ENCODE measurements around the gene ACTR1A. TPM values are rescaled to one million over a fixed set of nuclear protein-coding genes. Genes with fewer than 3 reads are reported as not detected.

Gene ACTR1A
- total RNA-seq, 1 experiment from 2014 or later: 128 TPM

DNA sequence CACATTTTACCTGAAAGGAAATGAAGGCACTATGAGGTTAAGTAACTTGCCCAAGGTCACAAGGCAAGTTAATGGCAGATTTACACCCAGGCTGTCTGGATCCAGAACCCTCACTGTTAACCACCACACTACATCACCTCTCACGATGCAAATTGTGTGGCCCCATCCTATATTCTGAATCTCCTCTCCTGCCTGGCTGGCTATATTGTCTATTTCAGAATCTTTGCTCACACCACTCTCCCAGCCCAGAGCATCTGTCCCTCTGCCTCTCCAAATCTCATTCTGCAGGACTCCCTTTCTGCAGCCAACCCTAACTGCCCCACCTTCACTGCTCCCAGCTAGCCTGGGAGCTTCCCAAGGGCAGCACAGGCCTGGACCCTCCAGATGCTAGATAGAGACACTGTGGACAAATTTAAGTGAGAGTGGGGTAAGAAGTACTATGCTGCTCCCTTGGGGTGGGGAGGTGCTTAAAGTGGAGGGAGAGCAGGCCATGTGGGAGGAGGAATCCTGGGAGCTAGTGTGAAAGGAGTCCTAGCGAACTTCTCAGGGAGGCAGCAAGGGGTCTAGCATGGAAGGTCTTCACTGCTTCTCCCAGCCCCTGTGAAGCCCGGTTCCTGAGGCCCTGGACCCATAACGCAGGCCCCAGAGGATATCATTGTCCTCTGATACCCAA is 70.9 kb downstream of the ACTR1A start:
- ChIA-PET POLR2A (ENCODE audit: low non-redundant PET) (no interaction called here), CTCF (interaction anchor here (1.0 kb wide), 1 partner anchor 152 kb away, joined by 3 read pairs; no protein-coding TSS in a partner anchor)
- Histone ChIP-seq H3K4me3 (ENCODE audit: low read depth, low read length, poor library complexity, severe bottlenecking) (peak overlapping the region; percentile 97), H3K36me3 (ENCODE audit: insufficient read depth, low read length, poor library complexity, severe bottlenecking) (no peaks in the 10 kb centered on the region), H3K9me3 (ENCODE audit: low read depth, low read length, poor library complexity, severe bottlenecking) (no peaks in the 10 kb centered on the region), H3K4me1 (ENCODE audit: insufficient read depth, low read length, poor library complexity, severe bottlenecking) (peaks cover 13% of the 10 kb centered on the region), H3K27ac (ENCODE audit: low read depth, low read length, poor library complexity, severe bottlenecking) (peak overlapping the region; percentile 86), H3K27me3 (replicated peaks; ENCODE audit: insufficient read depth, low read depth, low read length, poor library complexity) (no peaks in the 10 kb centered on the region)
- intact Hi-C loops (cut with micrococcal nuclease; ENCODE audit: unreplicated experiment): no loop called here
- BruUV-seq (replicated peaks): no TSS peak
- DNase-seq (ENCODE audit: low spot score): peak; percentile 58
- TF ChIP-seq, protein P1, sequence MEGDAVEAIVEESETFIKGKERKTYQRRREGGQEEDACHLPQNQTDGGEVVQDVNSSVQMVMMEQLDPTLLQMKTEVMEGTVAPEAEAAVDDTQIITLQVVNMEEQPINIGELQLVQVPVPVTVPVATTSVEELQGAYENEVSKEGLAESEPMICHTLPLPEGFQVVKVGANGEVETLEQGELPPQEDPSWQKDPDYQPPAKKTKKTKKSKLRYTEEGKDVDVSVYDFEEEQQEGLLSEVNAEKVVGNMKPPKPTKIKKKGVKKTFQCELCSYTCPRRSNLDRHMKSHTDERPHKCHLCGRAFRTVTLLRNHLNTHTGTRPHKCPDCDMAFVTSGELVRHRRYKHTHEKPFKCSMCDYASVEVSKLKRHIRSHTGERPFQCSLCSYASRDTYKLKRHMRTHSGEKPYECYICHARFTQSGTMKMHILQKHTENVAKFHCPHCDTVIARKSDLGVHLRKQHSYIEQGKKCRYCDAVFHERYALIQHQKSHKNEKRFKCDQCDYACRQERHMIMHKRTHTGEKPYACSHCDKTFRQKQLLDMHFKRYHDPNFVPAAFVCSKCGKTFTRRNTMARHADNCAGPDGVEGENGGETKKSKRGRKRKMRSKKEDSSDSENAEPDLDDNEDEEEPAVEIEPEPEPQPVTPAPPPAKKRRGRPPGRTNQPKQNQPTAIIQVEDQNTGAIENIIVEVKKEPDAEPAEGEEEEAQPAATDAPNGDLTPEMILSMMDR (conservative IDR thresholded peaks at IDR 0.05; ENCODE audit: low read depth, low read length): no peak
- TF ChIP-seq EZH2 (IDR thresholded peaks at IDR 0.05; ENCODE audit: borderline replicate concordance, low read depth, low read length, poor library complexity, severe bottlenecking): no peak

DNA sequence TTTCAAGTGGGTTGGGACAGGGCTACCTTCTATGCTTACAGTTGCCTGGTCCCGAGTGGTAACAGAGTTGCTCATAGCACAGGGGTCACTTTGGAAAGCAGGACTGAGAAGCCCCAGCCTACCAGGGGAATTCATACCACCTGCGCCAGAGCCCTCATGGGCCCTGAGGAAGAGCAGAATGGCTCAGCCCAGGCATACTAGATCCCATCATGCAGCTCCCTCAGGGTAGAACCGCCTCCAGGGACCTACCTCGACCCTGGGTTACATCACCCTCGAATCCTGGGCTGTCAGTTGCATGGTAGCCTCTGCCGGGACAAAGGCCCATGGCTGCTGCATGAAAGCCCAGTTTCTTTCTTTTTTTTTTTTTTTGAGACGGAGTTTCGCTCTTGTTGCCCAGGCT is 73.0 kb downstream of the ACTR1A start:
- BruUV-seq (replicated peaks): no TSS peak
- H3K27ac ChIP-seq (ENCODE audit: low read depth, low read length, poor library complexity, severe bottlenecking): no peak overlapping the region
- TF ChIP-seq, protein P1 (conservative IDR thresholded peaks at IDR 0.05; ENCODE audit: low read depth, low read length): no peak
- no peak for TF ChIP-seq EZH2 (IDR thresholded peaks at IDR 0.05; ENCODE audit: borderline replicate concordance, low read depth, low read length, poor library complexity, severe bottlenecking)
- POLR2A ChIA-PET (ENCODE audit: low non-redundant PET): no interaction called here
- H3K4me3 ChIP-seq (ENCODE audit: low read depth, low read length, poor library complexity, severe bottlenecking): no peak overlapping the region
- H3K36me3 ChIP-seq (ENCODE audit: insufficient read depth, low read length, poor library complexity, severe bottlenecking): peaks cover 2% of the 10 kb centered on the region
- H3K27me3 ChIP-seq (replicated peaks; ENCODE audit: insufficient read depth, low read depth, low read length, poor library complexity): no peaks in the 10 kb centered on the region
- CTCF ChIA-PET: no interaction called here
- intact Hi-C loops (cut with micrococcal nuclease; ENCODE audit: unreplicated experiment): no loop called here
- H3K4me1 ChIP-seq (ENCODE audit: insufficient read depth, low read length, poor library complexity, severe bottlenecking): peaks cover 7% of the 10 kb centered on the region
- H3K9me3 ChIP-seq (ENCODE audit: low read depth, low read length, poor library complexity, severe bottlenecking): no peaks in the 10 kb centered on the region
- no peak for DNase-seq (ENCODE audit: low spot score)

Small RNA genes lying within 50 kb of the gene (microRNA-seq; reads per million reads assigned to microRNA genes)
- 950 reads per million, percentile 80 among the genes with 10 or more reads in this experiment for gene MIR146B

Other genes starting within 250 kb of the ACTR1A start
- 29.8 and 33.2 TPM in 2 replicates for gene NFKB2, start 107.0 kb downstream of the ACTR1A start, total RNA-seq (2021)
- 5.8 and 7.3 TPM in 2 replicates for gene PSD, start 83.9 kb downstream of the ACTR1A start, total RNA-seq (2021)
- gene FBXL15, start 81.9 kb downstream of the ACTR1A start, total RNA-seq (2021): 8.9 and 11.6 TPM in 2 replicates
- 63.7 and 72.1 TPM in 2 replicates for gene CUEDC2, start 70.1 kb downstream of the ACTR1A start, total RNA-seq (2021)
- gene C10orf95, start 51.2 kb downstream of the ACTR1A start, total RNA-seq (2021): 0.42 TPM in 1 of 2 replicates, not detected in the other
- 20.5 and 23.3 TPM in 2 replicates for gene SUFU, start 1.3 kb upstream of the ACTR1A start, total RNA-seq (2021)
- gene TRIM8, start 141.8 kb upstream of the ACTR1A start, total RNA-seq (2021): 29.4 and 32.0 TPM in 2 replicates
- gene ARL3, start 211.7 kb upstream of the ACTR1A start, total RNA-seq (2021): 14.9 and 17.2 TPM in 2 replicates
- gene SFXN2, start 211.9 kb upstream of the ACTR1A start, total RNA-seq (2021): 19.5 and 24.6 TPM in 2 replicates
- gene WBP1L, start 241.2 kb upstream of the ACTR1A start, total RNA-seq (2021): 20.0 and 20.3 TPM in 2 replicates